ENCODE measurements around the gene MYT1. TPM values are rescaled to one million over a fixed set of nuclear protein-coding genes. Genes with fewer than 3 reads are reported as not detected.
A peak's percentile ranks its signal among the peaks of the same experiment; 100 is the strongest.

MYT1 gene
- total and polyA plus RNA-seq, 2 of the 13 experiments (the other 11 are each of a cell fraction or from before 2014, with no cell fraction given): 0.58 to 2.5 TPM

DNA sequence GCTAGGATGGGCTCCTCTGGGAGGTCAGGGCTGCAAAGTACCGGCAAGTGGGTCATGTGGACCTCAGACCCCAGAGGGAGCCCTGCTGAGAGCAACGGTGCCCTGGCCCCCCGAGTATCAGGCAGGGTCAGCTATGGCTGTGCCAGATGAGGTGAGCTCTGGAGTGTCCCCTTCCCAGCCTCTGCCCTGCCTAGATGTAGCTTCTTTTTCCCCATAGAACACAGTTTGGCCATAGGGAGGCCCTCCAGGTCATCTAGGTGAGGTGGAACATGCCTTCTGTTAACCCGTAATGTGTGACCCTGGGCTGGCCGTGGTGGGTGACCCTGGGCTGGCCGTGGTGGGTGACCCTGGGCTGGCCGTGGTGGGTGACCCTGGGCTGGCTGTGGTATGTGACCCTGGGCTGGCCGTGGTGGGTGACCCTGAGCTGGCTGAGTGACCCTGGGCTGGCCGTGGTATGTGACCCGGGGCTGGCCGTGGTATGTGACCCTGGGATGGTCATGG, 70.1 kb downstream of the MYT1 start (continued):
- TF ChIP-seq ZSCAN31 (CRISPR knock-in tag; IDR thresholded peaks at IDR 0.05; ENCODE audit: low read depth): peak; percentile 76
- TF ChIP-seq NCOR1 (IDR thresholded peaks at IDR 0.05; ENCODE audit: borderline replicate concordance, low read length): no peak
- TF ChIP-seq, protein P1, sequence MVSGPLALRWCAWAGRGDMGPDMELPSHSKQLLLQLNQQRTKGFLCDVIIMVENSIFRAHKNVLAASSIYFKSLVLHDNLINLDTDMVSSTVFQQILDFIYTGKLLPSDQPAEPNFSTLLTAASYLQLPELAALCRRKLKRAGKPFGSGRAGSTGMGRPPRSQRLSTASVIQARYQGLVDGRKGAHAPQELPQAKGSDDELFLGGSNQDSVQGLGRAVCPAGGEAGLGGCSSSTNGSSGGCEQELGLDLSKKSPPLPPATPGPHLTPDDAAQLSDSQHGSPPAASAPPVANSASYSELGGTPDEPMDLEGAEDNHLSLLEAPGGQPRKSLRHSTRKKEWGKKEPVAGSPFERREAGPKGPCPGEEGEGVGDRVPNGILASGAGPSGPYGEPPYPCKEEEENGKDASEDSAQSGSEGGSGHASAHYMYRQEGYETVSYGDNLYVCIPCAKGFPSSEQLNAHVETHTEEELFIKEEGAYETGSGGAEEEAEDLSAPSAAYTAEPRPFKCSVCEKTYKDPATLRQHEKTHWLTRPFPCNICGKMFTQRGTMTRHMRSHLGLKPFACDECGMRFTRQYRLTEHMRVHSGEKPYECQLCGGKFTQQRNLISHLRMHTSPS (CRISPR knock-in tag; IDR thresholded peaks at IDR 0.05; ENCODE audit: low read depth): peak; percentile 89
- 0 out of 2 replicates have a peak, but pooled peaks have one; percentile 17 for TF ChIP-seq ZFX (CRISPR knock-in tag; IDR thresholded peaks at IDR 0.05; ENCODE audit: low read depth)
- TF ChIP-seq, protein P2, sequence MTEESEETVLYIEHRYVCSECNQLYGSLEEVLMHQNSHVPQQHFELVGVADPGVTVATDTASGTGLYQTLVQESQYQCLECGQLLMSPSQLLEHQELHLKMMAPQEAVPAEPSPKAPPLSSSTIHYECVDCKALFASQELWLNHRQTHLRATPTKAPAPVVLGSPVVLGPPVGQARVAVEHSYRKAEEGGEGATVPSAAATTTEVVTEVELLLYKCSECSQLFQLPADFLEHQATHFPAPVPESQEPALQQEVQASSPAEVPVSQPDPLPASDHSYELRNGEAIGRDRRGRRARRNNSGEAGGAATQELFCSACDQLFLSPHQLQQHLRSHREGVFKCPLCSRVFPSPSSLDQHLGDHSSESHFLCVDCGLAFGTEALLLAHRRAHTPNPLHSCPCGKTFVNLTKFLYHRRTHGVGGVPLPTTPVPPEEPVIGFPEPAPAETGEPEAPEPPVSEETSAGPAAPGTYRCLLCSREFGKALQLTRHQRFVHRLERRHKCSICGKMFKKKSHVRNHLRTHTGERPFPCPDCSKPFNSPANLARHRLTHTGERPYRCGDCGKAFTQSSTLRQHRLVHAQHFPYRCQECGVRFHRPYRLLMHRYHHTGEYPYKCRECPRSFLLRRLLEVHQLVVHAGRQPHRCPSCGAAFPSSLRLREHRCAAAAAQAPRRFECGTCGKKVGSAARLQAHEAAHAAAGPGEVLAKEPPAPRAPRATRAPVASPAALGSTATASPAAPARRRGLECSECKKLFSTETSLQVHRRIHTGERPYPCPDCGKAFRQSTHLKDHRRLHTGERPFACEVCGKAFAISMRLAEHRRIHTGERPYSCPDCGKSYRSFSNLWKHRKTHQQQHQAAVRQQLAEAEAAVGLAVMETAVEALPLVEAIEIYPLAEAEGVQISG (CRISPR knock-in tag; IDR thresholded peaks at IDR 0.05): no peak
- TF ChIP-seq ARHGAP35 (CRISPR knock-in tag; IDR thresholded peaks at IDR 0.05; ENCODE audit: borderline replicate concordance): no peak
- TF ChIP-seq, protein P3, sequence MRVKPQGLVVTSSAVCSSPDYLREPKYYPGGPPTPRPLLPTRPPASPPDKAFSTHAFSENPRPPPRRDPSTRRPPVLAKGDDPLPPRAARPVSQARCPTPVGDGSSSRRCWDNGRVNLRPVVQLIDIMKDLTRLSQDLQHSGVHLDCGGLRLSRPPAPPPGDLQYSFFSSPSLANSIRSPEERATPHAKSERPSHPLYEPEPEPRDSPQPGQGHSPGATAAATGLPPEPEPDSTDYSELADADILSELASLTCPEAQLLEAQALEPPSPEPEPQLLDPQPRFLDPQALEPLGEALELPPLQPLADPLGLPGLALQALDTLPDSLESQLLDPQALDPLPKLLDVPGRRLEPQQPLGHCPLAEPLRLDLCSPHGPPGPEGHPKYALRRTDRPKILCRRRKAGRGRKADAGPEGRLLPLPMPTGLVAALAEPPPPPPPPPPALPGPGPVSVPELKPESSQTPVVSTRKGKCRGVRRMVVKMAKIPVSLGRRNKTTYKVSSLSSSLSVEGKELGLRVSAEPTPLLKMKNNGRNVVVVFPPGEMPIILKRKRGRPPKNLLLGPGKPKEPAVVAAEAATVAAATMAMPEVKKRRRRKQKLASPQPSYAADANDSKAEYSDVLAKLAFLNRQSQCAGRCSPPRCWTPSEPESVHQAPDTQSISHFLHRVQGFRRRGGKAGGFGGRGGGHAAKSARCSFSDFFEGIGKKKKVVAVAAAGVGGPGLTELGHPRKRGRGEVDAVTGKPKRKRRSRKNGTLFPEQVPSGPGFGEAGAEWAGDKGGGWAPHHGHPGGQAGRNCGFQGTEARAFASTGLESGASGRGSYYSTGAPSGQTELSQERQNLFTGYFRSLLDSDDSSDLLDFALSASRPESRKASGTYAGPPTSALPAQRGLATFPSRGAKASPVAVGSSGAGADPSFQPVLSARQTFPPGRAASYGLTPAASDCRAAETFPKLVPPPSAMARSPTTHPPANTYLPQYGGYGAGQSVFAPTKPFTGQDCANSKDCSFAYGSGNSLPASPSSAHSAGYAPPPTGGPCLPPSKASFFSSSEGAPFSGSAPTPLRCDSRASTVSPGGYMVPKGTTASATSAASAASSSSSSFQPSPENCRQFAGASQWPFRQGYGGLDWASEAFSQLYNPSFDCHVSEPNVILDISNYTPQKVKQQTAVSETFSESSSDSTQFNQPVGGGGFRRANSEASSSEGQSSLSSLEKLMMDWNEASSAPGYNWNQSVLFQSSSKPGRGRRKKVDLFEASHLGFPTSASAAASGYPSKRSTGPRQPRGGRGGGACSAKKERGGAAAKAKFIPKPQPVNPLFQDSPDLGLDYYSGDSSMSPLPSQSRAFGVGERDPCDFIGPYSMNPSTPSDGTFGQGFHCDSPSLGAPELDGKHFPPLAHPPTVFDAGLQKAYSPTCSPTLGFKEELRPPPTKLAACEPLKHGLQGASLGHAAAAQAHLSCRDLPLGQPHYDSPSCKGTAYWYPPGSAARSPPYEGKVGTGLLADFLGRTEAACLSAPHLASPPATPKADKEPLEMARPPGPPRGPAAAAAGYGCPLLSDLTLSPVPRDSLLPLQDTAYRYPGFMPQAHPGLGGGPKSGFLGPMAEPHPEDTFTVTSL (CRISPR knock-in tag; IDR thresholded peaks at IDR 0.05; ENCODE audit: borderline replicate concordance): 0 out of 2 replicates have a peak, but pooled peaks have one; percentile 51
- peak; percentile 54 for TF ChIP-seq RXRA (CRISPR knock-in tag; IDR thresholded peaks at IDR 0.05)
- TF ChIP-seq ZSCAN22 (CRISPR knock-in tag; IDR thresholded peaks at IDR 0.05): no peak
- TF ChIP-seq EZH2 (conservative IDR thresholded peaks at IDR 0.05; ENCODE audit: low read depth, low read length): no peak
- TF ChIP-seq, protein P4, sequence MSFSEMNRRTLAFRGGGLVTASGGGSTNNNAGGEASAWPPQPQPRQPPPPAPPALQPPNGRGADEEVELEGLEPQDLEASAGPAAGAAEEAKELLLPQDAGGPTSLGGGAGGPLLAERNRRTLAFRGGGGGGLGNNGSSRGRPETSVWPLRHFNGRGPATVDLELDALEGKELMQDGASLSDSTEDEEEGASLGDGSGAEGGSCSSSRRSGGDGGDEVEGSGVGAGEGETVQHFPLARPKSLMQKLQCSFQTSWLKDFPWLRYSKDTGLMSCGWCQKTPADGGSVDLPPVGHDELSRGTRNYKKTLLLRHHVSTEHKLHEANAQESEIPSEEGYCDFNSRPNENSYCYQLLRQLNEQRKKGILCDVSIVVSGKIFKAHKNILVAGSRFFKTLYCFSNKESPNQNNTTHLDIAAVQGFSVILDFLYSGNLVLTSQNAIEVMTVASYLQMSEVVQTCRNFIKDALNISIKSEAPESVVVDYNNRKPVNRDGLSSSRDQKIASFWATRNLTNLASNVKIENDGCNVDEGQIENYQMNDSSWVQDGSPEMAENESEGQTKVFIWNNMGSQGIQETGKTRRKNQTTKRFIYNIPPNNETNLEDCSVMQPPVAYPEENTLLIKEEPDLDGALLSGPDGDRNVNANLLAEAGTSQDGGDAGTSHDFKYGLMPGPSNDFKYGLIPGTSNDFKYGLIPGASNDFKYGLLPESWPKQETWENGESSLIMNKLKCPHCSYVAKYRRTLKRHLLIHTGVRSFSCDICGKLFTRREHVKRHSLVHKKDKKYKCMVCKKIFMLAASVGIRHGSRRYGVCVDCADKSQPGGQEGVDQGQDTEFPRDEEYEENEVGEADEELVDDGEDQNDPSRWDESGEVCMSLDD (CRISPR knock-in tag; IDR thresholded peaks at IDR 0.05; ENCODE audit: borderline replicate concordance): no peak
- TF ChIP-seq ZNF570 (CRISPR knock-in tag; IDR thresholded peaks at IDR 0.05; ENCODE audit: borderline replicate concordance): no peak
- TF ChIP-seq KLF13 (CRISPR knock-in tag; IDR thresholded peaks at IDR 0.05): no peak
- TF ChIP-seq ZNF138 (CRISPR knock-in tag; IDR thresholded peaks at IDR 0.05; ENCODE audit: low read depth): 0 out of 2 replicates have a peak, but pooled peaks have one; percentile 36
- TF ChIP-seq XBP1 (CRISPR knock-in tag; IDR thresholded peaks at IDR 0.05): no peak
- TF ChIP-seq MATR3 (CRISPR knock-in tag; IDR thresholded peaks at IDR 0.05): no peak

All from HepG2 (cell line).